GM19240 (cell line): ENCODE measurements around the gene NDUFAF7.
"Not testable (repeated sequence)": the region's sequence is repeated elsewhere in the genome, so short reads cannot be mapped to it uniquely, and the experiment has no call there.

ENCODE experiments used
- DNase-seq: peaks from one replicate; pipeline ENCODE4 v3.0.0; 2011; ENCODE audit warnings: low spot score; ENCODE audit not compliant: insufficient read length

NDUFAF7 gene

DNA sequence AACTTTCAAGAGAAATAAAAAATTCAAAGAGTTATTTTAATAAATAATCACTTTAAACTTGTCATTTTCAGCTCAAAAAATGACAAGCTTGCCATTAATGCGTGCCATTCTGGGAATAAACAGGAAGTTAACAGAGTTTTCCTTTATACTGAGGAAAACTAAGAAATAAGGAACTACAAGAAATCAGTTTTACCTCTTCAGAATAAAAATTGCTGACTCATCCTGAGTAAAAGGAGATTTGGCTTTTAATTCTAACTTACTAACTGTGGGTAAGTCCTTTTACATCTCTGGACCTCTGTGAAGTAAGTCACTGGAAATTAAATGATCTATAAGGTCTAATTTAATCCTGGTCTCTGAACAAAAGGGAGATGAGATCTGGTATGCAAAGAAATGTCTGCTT is 16.2 kb upstream of the NDUFAF7 start:
- DNase-seq = no peak

DNA sequence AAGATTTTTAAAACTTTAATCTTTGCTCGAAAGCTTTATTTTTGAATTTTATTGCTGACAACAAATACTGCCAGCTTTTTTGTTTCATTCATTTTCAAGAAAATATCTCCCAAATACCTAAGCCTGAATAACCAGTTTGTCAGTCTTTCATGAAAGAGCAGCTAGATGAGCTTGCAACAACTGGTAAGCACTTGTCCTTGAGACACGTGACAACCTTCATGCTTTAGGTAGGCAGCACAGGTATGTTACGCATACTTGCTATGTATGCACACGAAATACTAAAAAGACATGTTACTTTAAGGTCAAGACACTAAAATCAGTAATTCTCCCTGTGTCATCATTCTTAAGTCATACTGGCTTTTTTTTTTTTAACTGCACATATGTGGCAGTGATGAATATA is 12.4 kb upstream of the NDUFAF7 start:
- no peak for DNase-seq

GRCh38 chr2:37223131-37223530 is 8.3 kb upstream of the NDUFAF7 start:
- no peak for DNase-seq

- DNase-seq = no peak
Observed at GRCh38 chr2:37224063-37224462, 7.4 kb upstream of the NDUFAF7 start.

GRCh38 chr2:37225129-37225528 is 6.3 kb upstream of the NDUFAF7 start:
- DNase-seq = not testable (repeated sequence)

DNA sequence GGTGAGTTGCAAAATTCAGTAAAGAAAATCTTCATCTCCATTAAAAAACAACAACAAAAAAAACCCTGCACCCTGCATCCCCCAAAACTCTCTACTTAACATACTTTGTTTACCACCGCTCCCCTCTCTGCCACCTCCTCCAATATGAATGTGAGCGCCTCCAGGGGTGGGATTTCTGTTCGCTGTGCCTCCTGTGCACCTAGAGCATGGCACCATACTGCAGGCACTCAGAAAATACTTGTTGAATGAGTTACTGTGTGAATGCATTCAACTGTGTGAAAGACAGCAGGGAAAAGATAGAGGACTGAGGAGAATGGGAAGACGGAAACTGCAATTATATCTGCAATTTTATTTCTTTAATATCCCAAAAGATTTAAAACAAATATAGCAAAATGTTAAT is 4.6 kb upstream of the NDUFAF7 start:
- no peak for DNase-seq

DNA sequence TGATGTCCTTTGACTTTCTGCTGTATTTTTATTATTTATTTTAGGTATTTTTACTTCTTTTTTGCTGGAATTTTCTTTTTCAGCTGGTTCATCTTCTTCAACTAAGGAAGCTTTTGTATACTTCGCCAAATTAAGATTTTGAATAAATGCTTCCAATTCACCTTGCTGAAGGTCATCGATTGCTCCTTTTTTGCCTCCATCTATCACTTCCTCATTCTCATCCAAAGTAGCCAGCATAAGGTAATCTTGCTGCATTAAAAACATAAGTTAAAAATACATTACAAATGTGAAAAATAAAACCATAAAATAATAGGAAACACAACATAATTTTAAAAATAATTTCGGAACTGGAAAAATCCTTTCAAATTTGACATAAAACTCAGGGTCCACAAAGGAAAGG is 2.7 kb upstream of the NDUFAF7 start:
- DNase-seq = no peak

DNA sequence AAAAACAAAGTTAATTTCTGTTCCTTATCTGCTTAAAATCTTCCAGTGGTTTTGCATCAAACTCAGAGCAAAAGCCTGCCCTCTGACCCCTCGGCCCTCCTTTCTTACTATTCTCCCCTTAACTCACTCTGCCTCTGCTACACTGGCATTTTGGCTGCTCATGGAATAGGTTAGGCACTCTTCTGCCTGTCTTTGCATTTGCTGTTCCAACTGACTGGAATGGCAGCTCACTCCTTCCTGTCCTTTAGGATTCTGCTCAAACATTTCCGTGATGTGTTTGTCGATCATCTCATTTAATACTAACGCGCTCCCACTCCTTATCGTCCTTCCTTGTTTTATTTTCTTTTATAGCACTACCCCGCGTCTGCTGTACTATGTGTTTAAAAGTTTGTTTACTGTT is 877 bp upstream of the NDUFAF7 start:
- no peak for DNase-seq

DNA sequence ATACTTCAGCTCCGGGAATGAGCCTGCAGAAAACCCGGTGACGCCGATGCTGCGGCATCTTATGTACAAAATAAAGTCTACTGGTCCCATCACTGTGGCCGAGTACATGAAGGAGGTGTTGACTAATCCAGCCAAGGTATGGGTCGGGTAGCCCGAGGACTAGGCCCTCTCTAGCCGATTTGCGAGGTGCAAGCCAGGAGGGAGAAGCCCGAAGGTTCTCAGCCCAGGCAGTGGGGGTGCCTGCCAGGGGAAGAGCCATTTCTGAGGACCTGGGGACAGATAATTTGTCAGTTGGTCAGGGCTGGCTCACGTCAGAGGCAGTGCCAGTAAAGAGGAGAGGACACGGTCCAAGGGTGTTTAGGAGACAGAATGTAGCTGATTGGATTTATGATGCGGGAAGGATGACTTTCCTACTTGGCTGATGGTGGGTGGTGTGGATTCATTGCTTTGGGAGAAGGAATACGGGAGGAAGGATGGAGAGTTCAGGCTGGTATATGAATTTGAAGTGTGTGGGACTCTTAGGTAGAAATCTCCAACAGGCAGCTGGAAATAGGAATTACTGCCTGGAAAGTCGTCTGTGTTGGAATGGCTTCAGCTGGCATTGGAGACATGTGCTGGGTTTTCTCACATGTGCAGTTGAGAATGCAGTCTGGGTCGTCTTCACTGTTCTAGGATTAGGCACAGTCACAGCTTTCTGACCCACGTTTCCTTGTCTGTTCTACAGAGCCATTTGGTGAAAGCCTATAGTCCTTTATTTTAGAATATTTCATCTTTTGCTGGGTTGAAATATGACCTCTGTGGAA is 874 bp downstream of the NDUFAF7 start:
- DNase-seq = no peak

DNA sequence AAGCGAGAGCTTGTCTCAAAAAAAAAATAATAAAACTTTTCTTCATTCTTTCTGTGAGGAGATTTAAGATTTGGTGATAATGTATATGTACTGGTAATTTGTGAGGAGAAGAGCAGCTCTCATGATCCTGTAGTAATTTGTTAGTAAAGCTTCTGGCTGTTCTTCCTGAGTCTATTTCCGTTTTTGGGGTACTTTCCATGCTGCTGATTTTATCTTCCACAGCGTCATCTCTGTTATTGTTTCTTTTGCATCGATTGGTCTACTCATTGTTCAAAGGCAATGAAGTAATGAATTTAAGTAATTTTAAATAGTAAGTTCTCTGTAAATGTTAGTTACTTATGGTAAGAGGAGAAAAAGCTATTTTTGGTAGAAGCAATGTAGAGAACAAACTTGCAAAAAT is 12.0 kb downstream of the NDUFAF7 start:
- DNase-seq = no peak

DNA sequence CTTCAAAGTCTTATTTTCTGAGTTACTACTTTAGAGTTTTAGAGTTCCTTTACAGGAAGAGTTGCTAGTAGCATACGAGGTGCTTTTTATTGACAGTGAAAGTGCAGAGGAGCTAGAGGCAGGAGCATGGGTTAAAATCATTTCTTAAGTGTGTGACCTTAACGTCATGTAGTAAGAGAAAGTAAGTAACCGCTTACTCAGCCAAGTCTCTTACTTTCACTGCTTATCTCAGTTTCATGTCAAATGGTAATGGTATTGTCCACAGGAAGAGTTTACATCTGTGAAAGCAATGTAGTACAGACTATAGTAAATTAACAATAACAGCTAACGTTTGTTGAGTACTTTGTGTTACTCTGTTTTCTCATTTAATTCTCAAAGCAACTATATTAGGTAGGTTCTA is 12.6 kb downstream of the NDUFAF7 start:
- no peak for DNase-seq

DNA sequence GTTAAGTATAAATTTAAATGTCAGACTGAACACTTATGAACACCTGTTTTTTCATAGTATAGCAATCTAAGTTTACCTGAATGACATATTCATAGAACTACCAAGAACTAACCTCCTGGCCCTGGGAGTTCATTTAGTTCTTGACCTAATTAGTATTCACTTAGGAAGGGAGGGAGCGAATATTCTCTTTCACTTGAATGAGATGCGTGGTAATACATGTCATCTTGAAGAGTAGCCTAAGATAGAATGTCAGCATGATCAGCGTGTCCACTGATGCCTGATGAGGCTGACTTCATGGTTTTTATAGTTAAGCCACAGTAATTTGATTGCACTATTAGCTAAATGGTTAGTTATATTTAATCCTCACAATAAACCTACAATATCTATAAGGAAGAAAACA is 13.3 kb downstream of the NDUFAF7 start:
- DNase-seq = no peak

- no peak for DNase-seq
Observed at GRCh38 chr2:37246205-37246604, 14.7 kb downstream of the NDUFAF7 start.

DNA sequence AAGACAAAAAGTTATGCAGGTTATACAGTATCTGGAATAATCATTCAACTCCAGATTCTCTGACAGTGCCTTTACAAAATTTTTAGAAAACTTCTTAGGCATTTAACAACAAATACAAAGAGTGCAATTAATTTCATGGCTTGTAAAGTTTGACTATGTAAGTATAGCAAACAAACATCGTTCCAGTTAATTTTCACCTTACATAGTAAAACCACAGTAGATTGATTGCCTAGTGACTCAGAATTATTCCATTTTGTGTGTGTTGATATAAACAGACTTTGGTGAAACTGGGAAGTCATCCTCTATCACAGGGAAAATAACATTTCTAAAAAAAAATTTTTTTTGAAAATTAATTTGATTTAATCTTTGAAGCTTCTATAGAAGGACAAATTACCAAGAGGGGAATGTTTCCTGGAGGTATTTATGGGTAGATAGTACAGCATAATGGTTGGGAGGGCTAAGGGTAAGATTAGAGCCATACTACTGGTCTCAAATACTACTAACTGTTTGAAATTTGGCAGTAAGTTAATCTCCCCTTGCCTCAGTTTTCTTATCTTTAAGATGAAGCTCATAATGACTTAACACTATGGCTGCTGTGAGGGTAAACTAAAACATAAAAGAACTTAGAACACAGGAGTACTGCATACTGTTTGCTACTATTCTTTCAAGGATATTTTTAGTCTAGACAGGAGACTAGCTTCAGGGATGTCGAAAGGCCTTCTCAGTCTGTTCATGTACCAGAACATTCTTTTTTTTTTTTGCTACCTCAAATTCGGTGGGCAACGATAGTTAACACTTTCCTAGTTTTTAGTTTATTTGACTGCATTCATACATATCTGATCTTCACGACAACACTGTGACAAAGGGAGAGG is 19.6 kb downstream of the NDUFAF7 start:
- no peak for DNase-seq

DNA sequence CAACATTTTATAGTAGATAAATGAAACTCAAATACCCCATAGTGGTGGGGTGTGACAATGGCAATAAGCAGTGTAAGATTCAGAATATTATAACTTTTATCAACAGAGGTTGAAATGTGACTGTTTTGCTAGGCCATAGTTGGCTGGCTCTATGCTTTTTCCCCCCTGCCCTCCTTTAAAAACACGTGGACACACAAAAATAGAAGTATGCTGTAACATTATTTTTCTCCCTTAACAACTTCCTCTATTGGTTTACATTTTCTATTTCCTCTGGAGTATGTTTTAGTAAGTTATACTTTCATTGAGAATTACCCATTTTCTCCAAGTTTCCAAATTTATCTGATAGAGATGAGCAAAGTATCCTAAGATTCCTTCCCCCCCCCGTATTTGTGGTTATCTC is 31.1 kb downstream of the NDUFAF7 start:
- no peak for DNase-seq

DNA sequence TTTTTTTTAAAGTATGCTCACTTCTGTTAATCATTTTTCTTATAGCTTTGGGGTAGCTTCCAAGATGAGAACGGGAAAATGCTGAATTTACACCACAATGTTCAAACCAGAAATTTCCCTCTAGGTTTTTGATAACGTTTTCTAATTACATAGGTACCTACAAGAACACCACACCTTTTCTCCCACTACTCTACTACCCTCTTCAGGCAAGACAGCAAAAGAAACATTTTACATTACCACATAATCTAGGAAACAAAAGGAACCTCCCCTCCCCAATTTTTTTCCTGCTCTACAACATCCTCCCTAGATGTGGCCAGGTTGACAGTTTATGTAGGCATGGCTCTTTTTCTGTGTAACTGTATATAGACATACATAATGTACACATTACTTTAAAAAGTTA is 32.4 kb downstream of the NDUFAF7 start:
- no peak for DNase-seq

DNA sequence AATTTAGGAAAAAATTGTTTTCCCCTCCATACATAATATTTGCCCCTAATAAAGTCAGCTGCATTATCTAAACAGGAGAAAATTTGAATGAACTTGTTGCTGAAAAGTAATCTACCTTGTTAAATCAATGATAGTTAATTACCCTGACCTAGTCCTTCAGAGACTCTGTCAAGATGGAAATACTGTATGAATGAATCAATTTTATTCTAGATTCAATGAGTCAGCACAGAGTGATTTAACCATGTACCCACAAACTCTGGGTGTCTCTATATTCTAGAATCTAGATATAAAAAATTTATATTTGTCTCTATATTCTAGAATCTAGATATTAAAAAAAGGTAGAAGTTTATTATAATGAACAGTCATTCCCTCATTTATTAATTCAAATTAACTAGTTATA is 36.2 kb downstream of the NDUFAF7 start:
- no peak for DNase-seq

DNA sequence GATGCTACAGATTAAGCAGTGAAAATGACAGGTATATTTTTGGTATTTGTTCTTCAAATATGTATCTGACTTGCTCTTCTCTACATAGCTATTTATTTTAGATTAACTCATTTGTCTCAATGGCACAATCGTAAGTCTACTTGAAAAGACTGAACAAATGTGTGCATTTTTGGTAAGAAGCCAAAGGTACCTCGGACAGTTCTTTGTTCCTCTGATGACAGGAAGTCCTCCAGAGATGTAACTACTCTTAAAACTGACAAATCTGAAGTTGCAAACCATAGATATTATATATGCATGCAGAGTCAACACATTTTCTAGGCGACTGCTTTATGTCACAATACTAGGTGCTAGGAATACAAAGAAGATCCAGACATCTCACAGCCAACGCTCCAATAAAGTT is 36.7 kb downstream of the NDUFAF7 start:
- no peak for DNase-seq

GRCh38 chr2:37271376-37272067 is 40.1 kb downstream of the NDUFAF7 start:
- DNase-seq = no peak

- no peak for DNase-seq
Observed at GRCh38 chr2:37274359-37274965, 43.0 kb downstream of the NDUFAF7 start.

DNA sequence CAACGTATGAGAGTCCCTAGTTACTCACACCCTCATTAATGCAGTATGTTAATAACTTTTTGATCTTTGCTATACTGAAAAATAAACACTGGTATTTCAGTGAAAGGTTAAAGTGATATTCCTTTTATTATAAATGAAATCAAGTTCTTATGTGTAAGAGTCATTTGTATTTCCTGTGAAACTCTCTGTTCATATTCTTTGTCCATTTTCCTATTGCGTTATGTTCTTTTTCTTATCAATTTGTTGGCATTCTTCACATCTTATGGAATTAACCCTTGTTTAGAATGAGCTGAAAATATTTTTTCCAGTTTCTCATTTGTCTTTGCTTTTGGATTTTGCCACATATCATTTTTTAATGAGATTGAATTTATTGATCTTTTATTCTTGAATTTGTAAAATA is 44.8 kb downstream of the NDUFAF7 start:
- DNase-seq = no peak

GRCh38 chr2:37281916-37282315 is 50.5 kb downstream of the NDUFAF7 start:
- DNase-seq = no peak
